Thyroid gland (tissue), 4 donors: ENCODE measurements around the gene NKIRAS2. TPM values are rescaled to one million over a fixed set of nuclear protein-coding genes. Genes with fewer than 3 reads are reported as not detected.
A peak's percentile ranks its signal among the peaks of the same experiment; 100 is the strongest.
"Not testable (repeated sequence)": the region's sequence is repeated elsewhere in the genome, so short reads cannot be mapped to it uniquely, and the experiment has no call there.

Source experiments
- DNase-seq, 2 donors: peaks; one replicate each; pipeline ENCODE4 v3.0.0-alpha.2; 2019
- H3K27ac ChIP-seq, 3 donors: fragments of 200-600 bp; sonication (generic); 1 replicate in 2 of 3; 2 replicates in 1 of 3; pipeline ENCODE4 v1.5.1; 2016 to 2019; ENCODE audit warnings: mild to moderate bottlenecking in 1 of 3, moderate library complexity in 1 of 3
- H3K27me3 ChIP-seq: fragments of 200-600 bp; sonication (generic); one replicate; pipeline ENCODE4 v1.5.1; 2019
- H3K36me3 ChIP-seq, 2 donors: fragments of 200-600 bp; sonication (generic); one replicate each; pipeline ENCODE4 v1.5.1; 2016 to 2019
- H3K4me1 ChIP-seq, 2 donors: fragments of 200-600 bp; sonication (generic); one replicate each; pipeline ENCODE4 v1.5.1; 2017 to 2019
- H3K4me3 ChIP-seq, 3 donors: fragments of 200-600 bp; sonication (generic); replicated peaks in 1 of 3; 1 replicate in 2 of 3; 2 replicates in 1 of 3; pipeline ENCODE4 v1.5.1; 2016; ENCODE audit warnings: mild to moderate bottlenecking in 1 of 3
- H3K9me3 ChIP-seq: fragments of 200-600 bp; sonication (generic); one replicate; pipeline ENCODE4 v1.5.1; 2017
- POLR2A ChIP-seq, 2 donors: fragments of 450-650 bp; IDR thresholded peaks; one replicate each; pipeline ENCODE4 v1.6.1; 2017; ENCODE audit warnings: antibody characterized with exemption in 2 of 2, mild to moderate bottlenecking in 2 of 2, moderate library complexity in 1 of 2
- WGBS, 2 donors: methylation state at CpG; one replicate each; pipeline ENCODE4 v1.1.5; 2017; 5-methylcytosine and 5-hydroxymethylcytosine counted together
- intact Hi-C: fragments of 100-400 bp; cut with DNase I; formaldehyde crosslinking; loops from one replicate; pipeline ENCODE4 v1.15.1; 2023
- total RNA-seq, 4 donors: library from RNA; depleted of rRNA; stranded (reverse); fragments of >200 nt; gene quantifications; one replicate each; pipeline ENCODE4 v1.2.3, GENCODE V29; 2016
- TF ChIP-seq, protein P1 (sequence below), 6 experiments: fragments of 200-600 bp in 3 of 6; fragments of 450-650 bp in 3 of 6; sonication (generic) in 3 of 6; IDR thresholded peaks; one replicate each; pipeline ENCODE4 v1.5.1; 2016 to 2019; ENCODE audit warnings: antibody characterized with exemption in 6 of 6, mild to moderate bottlenecking in 2 of 6, inconsistent platforms in 1 of 6, moderate library complexity in 1 of 6

The NKIRAS2 gene
- total RNA-seq, 4 donors from 2014 or later, result 23.6 to 34.6 (median 26.6) TPM

DNA sequence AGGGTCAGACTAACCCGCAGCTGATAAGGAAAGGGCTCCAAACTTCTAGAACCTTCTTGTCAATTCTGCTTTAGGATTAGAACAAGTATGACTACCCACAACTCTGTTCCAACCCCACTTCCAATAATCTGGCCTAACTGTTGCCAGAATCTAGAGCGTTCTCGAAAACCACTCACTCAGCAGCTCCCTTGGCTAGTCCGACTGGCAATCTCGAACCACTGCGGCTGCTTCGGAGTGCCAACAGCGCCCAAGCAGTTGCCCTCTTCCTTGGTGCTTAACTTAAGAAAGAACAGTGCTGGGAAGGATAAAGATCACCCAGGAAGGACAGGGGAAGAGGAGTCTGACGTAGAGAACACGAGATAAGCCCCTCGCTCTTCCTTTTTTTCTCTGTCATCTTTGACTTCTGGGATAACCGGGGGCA, 3.5 kb upstream of the NKIRAS2 start:
- intact Hi-C loops, result no loop called here

DNA sequence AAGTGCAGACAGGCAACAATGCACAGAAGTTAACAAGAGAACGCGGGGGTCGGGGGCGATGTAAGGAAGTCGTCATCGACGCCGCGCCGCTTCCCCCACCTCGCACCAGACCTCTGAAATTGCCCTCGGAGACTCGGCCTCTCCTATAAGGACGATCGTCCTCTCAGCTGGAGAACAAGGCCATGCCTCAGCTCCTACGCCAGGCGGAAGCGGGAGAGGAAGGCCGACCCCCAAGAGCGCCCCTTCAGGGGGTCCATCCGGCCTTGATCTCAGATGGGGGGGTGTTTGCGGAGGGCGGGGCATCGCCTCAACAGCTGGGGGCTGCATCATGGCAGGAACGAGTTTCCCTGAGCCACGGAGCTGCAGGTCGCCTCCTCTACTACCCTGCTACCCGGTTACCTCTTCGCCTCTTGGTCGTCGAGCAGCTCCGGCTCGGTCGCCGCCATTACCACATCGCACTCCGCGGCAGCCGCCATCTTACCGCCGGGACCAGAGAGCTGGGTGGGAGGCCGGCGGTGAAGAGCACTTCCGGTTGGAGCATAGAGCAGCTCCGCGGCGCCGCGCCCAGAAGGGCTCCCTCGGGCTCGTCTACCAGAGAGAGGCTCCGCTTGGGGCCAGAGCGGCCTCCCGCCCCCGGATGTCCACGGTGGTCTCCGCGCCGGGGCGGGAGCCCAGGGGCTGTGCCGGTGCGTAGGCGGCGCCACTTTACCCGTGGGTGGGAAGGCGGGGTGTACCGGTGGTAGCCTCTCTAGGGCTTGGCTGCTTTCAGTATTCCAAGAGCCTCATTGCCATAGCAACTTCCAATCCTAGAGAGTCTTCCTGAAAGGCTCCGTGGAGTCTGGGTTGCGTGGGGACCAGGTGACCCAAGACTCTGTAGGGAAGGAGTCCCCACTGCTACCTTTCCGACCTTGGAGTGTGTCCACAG, 2.7 kb upstream of the NKIRAS2 start, which contains the start of gene DNAJC7:
TSS of gene DNAJC7 (minus strand) at position 499 of the 925 bp plus-strand sequence. CDS start at position 476, 23 bp downstream.
- peaks cover under 1 to 3% of the 10 kb centered on the region in 2 donors for H3K36me3 ChIP-seq
- intact Hi-C loops, result no loop called here
- peak within 1 kb of the TSS; percentile 28 to 85 (median 80) for H3K4me3 ChIP-seq
- WGBS, 2 donors, result 1 to 2% methylated on average over 22 to 28 of the region's 70 CpGs
- no peaks in the 10 kb centered on the region for H3K9me3 ChIP-seq
- peaks cover 34 to 37% of the 10 kb centered on the region in 2 donors for H3K4me1 ChIP-seq
- peak; percentile 91 to 93 for DNase-seq
- peak within 1 kb of the TSS; percentile 86 to 95 (median 91) for H3K27ac ChIP-seq
- H3K27me3 ChIP-seq, result no peaks in the 10 kb centered on the region
- TF ChIP-seq, protein P1, sequence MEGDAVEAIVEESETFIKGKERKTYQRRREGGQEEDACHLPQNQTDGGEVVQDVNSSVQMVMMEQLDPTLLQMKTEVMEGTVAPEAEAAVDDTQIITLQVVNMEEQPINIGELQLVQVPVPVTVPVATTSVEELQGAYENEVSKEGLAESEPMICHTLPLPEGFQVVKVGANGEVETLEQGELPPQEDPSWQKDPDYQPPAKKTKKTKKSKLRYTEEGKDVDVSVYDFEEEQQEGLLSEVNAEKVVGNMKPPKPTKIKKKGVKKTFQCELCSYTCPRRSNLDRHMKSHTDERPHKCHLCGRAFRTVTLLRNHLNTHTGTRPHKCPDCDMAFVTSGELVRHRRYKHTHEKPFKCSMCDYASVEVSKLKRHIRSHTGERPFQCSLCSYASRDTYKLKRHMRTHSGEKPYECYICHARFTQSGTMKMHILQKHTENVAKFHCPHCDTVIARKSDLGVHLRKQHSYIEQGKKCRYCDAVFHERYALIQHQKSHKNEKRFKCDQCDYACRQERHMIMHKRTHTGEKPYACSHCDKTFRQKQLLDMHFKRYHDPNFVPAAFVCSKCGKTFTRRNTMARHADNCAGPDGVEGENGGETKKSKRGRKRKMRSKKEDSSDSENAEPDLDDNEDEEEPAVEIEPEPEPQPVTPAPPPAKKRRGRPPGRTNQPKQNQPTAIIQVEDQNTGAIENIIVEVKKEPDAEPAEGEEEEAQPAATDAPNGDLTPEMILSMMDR (IDR thresholded peaks at IDR 0.05), result peak in 1 of 6 experiments; percentile 35
- peak; percentile 7 to 74 for TF ChIP-seq POLR2A (IDR thresholded peaks at IDR 0.05)

More for the DNA sequence above, 3.5 kb upstream of the NKIRAS2 start:
- TF ChIP-seq, protein P1 (IDR thresholded peaks at IDR 0.05), result no peak
- TF ChIP-seq POLR2A (IDR thresholded peaks at IDR 0.05), result peak in 1 of 2 donors; percentile 6
- Histone ChIP-seq H3K27me3 (no peaks in the 10 kb centered on the region), H3K27ac (peak overlapping the region; percentile 86 to 95 (median 91)), H3K9me3 (no peaks in the 10 kb centered on the region), H3K36me3 (no peaks in the 10 kb centered on the region), H3K4me1 (peaks cover 32 to 37% of the 10 kb centered on the region in 2 donors), H3K4me3 (peak overlapping the region; percentile 28 to 85 (median 80))
- DNase-seq, result no peak
- WGBS, 2 donors, result 3 to 7% methylated on average over 10 to 12 of the region's 12 CpGs

DNA sequence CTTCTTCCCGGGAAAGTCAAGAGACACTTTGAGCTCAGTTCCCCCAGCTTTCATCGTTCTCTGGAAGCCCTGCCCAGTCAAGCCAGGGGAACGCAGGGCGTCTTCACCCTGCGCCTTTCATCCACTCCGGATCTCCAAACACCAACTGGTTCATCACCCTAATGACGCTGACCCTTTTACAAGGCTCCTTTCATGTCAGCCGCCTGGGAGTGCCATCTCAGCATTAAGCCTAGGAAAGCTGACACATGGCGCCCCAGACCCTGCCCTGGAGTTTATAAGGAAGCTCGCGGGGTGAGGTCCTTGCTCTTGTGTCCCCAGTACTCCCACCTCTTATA, 2.1 kb upstream of the NKIRAS2 start:
- TF ChIP-seq POLR2A (IDR thresholded peaks at IDR 0.05), result no peak
- TF ChIP-seq, protein P1 (IDR thresholded peaks at IDR 0.05), result no peak
- peaks cover 34 to 37% of the 10 kb centered on the region in 2 donors for H3K4me1 ChIP-seq
- intact Hi-C loops, result no loop called here
- peak overlapping the region; percentile 86 to 95 (median 91) for H3K27ac ChIP-seq
- WGBS, 2 donors, result 5 to 10% methylated on average over 11 of the region's 11 CpGs
- no peaks in the 10 kb centered on the region for H3K27me3 ChIP-seq
- peak overlapping the region; percentile 28 to 85 (median 80) for H3K4me3 ChIP-seq
- no peak for DNase-seq
- peaks cover 6 to 8% of the 10 kb centered on the region in 2 donors for H3K36me3 ChIP-seq
- no peaks in the 10 kb centered on the region for H3K9me3 ChIP-seq

DNA sequence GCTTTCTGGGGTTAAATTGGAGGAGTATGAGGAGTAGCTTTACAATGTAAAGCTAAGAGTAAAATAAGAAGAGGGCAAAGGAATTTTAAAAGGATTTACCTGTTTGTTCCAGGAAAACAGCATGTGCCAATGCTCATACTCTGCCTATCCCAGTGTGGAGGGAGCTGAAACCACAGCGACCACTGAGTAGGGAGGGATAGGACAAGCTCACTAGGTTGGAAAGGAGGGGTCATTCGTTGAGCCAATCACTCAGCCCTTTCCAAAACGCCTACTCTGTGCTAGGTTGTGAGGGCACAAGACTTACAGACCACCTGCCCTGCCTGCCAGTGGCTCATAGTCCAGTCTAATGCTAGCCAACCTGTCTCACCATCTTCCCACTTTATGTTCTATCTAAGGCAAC, 1.6 kb upstream of the NKIRAS2 start:
- no peak for TF ChIP-seq POLR2A (IDR thresholded peaks at IDR 0.05)
- TF ChIP-seq, protein P1 (IDR thresholded peaks at IDR 0.05), result no peak
- Histone ChIP-seq H3K4me3 (peak overlapping the region in 1 of 3 donors; percentile 85), H3K27ac (peak overlapping the region in 2 of 3 donors; percentile 86 to 95), H3K4me1 (peaks cover 34 to 37% of the 10 kb centered on the region in 2 donors), H3K36me3 (peaks cover 11 to 13% of the 10 kb centered on the region in 2 donors), H3K27me3 (no peaks in the 10 kb centered on the region), H3K9me3 (no peaks in the 10 kb centered on the region)
- intact Hi-C loops, result no loop called here
- 29 to 35% methylated on average over 3 of the region's 3 CpGs for WGBS, 2 donors
- no peak for DNase-seq

DNA sequence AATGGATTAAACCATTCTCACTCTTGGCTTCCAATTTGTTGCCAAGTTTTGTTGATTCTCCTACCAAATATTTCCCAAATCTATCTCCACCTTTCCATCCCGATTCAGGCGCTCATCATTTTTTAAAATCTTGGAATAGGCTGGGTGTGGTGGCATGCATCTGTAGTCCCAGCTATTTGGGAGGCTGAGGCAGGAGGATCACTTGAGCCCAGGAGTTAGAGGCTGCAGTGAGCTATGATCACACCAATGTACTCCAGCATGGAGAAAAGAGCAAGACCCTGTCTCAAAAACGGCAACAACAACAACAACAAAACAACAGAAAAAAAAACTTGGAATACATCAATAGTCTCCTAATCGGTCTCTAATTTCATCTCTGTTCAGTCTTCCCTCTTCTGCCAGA, 902 bp upstream of the NKIRAS2 start:
- WGBS, 2 donors, result 94 to 96% methylated on average over 4 of the region's 4 CpGs

DNA sequence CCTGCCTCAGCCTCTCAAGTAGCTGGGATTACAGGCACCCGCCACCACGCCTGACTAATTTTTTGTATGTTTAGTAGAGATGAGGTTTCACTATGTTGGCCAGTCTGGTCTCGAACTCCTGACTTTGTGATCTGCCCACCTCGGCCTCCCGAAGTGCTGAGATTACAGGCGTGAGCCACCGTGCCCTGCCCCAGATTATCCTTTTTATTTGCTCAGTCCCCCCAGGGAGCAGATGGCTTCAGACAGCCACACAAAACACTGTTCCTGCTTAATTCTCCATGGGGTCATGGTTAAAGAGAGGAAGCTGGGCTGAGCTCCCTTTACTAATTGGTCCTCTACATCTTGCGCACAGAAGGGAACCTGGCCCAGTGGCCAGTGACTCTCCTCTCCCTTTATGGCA, 955 bp downstream of the NKIRAS2 start:
- peaks cover 26 to 39% of the 10 kb centered on the region in 2 donors for H3K4me1 ChIP-seq
- H3K4me3 ChIP-seq, result peak overlapping the region in 1 of 3 donors; percentile 71
- intact Hi-C loops, result loop anchor here (5.0 kb wide), 2 partner anchors 49 to 96 kb away; no protein-coding TSS in a partner anchor
- peaks cover 20 to 21% of the 10 kb centered on the region in 2 donors for H3K36me3 ChIP-seq
- not testable (repeated sequence) for DNase-seq, H3K9me3 ChIP-seq, H3K27me3 ChIP-seq
- H3K27ac ChIP-seq, result peak overlapping the region in 1 of 3 donors; percentile 85
- WGBS, 2 donors, result 72 to 80% methylated on average over 8 of the region's 8 CpGs

More for the DNA sequence above, 902 bp upstream of the NKIRAS2 start:
- Histone ChIP-seq H3K27me3 (no peaks in the 10 kb centered on the region), H3K4me3 (no peak overlapping the region), H3K27ac (no peak overlapping the region), H3K9me3 (no peaks in the 10 kb centered on the region), H3K4me1 (peaks cover 35 to 37% of the 10 kb centered on the region in 2 donors), H3K36me3 (peaks cover 17 to 20% of the 10 kb centered on the region in 2 donors)
- DNase-seq, result no peak
- intact Hi-C loops, result no loop called here
- TF ChIP-seq POLR2A (IDR thresholded peaks at IDR 0.05), result no peak
- TF ChIP-seq, protein P1 (IDR thresholded peaks at IDR 0.05), result no peak
